GM19438 (cell line): ENCODE data around the gene DHCR7.

ENCODE experiments used
- ATAC-seq: cut with Tn5 transposase; IDR thresholded peaks from one replicate; pipeline ENCODE4 v1.9.1; 2021; ENCODE audit warnings: low read depth; ENCODE audit not compliant: unreplicated experiment

The DHCR7 gene

GRCh38 chr11:71421392-71421950 is 26.7 kb downstream of the DHCR7 start:
- ATAC-seq, result no peak

DNA sequence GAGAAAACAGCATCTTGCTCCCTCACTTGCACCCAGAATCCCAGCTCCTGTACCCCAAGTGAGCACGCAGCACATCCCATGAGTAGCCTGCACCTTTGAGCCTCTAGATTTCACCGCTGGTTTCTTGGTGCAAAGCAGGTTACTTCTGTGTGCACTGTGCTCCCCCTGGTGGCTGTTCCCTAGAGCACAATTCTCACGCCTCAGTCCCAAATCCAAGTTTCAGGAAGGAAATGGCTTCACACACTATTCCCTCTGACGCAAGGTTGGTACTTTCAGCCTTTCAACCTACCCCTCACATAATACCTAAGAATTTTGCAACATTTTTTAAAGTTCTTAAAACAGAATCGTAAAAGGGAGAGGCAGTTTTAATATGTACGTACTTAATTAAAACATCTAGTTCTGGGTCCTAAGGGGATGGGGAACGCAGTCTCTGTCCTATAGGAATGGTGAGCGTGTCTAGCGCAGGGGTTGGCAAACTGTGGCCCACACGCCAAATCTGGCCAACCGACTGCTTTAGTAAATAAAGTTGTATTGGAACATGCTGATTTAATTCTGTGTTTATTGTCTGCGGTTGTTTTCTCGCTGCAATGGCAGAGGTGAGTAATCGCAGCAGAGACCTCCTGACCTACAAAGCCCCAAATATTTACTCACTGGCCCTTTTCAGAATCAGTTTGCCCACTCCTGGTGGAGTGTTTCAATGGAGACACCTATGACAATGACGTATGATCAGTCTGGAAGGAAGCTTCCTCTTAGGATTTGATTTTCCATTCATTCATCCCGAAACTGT is 27.5 kb downstream of the DHCR7 start:
- ATAC-seq, result no peak

- no peak for ATAC-seq
Measured at GRCh38 chr11:71418643-71419042, 29.6 kb downstream of the DHCR7 start.

DNA sequence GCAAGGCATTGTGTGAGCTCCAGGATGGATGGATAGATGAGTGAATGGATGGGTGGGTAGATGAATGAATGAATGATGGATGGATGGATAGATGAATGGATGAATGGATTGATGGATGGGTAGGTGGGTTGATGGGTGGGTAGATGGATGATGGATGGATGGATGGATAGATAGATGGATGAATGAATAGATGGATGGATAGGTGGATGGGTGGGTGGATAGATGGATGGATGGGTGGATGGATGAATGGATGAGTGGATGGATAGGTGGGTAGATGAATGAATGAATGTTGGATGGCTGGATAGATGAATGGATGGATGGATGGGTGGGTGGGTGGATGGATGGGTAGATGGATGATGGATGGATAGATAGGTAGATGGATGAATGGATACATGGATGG is 33.5 kb downstream of the DHCR7 start:
- ATAC-seq, result no peak

DNA sequence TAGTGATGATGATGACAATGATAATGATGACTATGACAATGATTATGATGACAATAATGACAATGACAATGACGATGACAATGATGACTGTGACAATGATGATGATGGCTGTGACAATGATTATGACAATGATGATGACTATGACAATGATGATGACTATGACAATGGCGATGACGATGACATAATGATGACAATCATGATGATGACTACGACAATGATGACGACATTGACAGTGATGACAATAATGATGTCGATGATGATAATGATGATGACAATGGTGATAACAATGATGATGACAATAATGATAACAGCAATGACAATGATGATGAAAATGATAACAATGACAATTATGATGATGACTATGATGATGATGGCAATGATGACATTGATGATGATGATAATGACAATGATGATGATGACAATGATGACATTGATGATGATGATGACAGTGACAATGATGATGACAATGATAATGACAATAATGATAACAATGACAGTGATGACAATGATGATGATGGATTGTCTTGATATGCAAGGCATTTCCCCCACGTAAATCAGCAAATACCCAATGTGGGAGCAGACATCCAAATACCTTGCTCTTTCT is 37.7 kb downstream of the DHCR7 start:
- no peak for ATAC-seq

DNA sequence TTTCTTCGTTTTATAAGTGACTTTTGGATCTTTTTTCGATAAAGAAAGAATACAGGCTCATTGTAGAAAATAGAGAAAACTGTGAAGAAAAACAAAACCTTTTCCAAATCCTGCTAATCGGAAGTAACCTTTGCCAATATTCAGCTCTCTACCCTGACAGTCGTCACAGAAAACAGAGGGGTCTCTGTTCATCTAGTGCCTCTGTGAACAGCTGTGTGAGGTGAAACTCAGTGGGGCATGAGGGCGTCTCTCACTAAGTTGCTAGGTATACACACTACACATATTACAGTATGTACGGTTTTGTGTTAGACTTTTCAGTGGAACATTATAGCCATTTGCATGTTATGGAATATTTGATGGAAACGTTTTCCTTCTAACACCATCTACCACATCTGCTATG is 39.4 kb downstream of the DHCR7 start:
- ATAC-seq, result no peak

- ATAC-seq, result no peak
Measured at GRCh38 chr11:71407356-71407755, 40.8 kb downstream of the DHCR7 start.

- no peak for ATAC-seq
Measured at GRCh38 chr11:71406681-71407080, 41.5 kb downstream of the DHCR7 start.

GRCh38 chr11:71404209-71404608 is 44.0 kb downstream of the DHCR7 start:
- no peak for ATAC-seq

GRCh38 chr11:71402878-71403277 is 45.3 kb downstream of the DHCR7 start:
- ATAC-seq, result no peak

DNA sequence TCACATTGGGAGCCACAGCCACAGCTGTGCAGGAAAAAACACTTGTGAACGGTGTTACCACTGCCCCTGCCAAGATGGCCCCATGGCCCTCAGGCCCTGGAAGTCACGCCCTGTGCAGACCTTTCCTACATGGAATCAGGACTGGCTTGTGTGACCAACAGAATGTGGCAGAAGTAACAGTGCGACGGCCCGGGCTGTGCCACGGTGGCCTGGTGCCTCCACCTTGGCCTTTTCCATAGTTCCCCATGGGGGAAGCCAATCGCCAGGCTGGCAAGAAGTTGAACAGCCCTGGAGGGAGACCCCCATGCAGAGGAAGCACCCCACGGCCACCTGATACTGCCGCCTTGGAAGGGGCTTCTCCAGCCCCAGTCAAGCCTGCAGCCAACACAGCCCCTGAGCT is 48.0 kb downstream of the DHCR7 start:
- no peak for ATAC-seq

DNA sequence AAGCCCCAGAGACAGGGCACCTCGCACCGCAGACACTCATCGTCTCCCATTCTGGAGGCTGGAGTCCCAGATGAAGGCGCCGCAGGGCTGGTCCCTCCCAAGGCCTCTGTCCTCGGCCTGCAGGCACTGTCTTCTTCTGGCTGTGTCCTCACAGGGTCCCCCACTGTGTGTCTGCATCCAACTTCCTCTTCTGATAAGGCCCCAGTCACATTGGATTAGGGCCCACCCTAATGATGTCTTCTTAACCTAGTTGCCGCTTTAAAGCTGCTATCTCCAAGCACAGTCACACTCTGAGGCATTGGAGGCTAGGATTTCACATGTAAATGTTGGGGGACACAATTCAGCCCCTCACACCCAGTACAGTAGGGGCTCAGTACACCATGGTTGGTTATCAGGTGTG is 48.9 kb downstream of the DHCR7 start:
- ATAC-seq, result no peak

DNA sequence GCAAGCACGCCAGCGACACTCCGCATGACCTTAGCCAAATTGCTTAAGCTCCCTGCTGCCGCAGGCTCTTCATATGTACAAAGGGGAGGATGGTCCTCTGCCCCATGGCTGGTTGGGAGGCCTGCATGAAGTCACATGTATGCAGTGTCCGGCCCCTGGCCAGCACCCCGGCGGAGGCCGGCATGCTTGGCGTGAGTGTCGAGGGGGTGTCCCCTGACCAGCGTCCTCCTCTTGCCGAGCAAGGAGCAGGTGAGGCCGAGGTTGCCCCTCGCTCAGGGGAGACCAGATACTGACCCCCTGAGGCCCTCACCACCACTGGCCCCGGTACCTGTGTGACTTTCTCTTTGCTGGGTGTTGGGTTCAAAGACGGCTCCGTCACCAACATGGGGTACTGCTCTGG is 50.2 kb downstream of the DHCR7 start:
- no peak for ATAC-seq

DNA sequence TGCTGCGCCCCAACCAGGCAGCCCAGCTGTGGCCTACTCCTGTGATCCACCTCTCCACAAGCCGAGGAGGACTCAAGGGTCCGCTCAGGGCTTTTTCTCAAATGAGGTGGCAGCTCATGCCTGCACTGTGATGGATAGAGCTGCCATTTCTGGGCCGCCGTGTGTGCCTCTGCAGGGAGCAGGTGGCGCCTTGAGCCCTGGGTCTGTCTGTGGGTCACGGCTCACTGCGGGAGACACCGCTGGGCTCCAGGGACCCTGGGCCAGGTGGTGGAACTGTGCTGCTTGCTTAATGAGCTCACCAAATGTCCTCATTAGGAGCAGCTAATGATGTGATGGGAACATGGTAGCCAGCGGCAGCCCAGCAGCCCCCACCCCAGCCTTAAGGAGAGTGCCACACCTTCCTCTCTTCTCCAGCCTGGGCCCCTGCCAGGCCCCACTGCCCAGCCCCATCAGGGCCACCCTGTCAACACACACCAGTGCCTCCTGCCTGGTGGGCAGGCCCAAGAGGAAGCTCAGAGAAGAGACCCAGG is 50.8 kb downstream of the DHCR7 start:
- ATAC-seq, result no peak

GRCh38 chr11:71396548-71397123 is 51.6 kb downstream of the DHCR7 start:
- ATAC-seq, result no peak

GRCh38 chr11:71395774-71396173 is 52.4 kb downstream of the DHCR7 start:
- ATAC-seq, result no peak

DNA sequence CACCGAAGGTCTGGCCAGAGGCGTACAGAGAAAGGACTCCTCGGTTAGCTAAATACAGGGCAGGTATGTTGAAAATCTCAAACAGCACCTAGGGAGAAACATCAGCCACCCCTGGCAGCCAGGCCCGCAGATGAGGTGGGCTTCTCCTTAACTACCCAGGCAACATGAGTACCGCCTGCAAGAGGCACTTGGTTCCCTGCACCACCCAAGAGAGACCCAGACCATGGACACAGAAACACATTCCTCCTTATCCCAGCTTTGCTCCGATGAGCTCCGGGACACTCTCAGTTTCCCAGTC is 53.0 kb downstream of the DHCR7 start:
- no peak for ATAC-seq

DNA sequence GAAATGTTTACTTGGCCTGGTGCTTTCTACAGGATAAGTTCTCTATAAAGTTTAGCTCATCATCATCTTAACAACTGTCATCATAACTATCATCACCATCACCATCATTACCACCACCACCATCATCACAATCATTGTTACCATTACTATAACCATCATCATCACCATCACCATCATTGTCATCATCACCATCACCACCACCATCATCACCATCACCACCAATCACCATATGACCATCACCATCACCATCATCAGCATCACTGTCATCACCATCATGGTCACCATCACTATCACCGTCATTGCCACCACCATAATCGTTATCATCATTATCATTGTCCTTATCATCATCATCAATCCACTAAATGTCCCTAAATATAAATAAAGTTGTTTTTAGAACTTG is 54.9 kb downstream of the DHCR7 start:
- ATAC-seq, result no peak

- no peak for ATAC-seq
Measured at GRCh38 chr11:71391796-71392195, 56.4 kb downstream of the DHCR7 start.

DNA sequence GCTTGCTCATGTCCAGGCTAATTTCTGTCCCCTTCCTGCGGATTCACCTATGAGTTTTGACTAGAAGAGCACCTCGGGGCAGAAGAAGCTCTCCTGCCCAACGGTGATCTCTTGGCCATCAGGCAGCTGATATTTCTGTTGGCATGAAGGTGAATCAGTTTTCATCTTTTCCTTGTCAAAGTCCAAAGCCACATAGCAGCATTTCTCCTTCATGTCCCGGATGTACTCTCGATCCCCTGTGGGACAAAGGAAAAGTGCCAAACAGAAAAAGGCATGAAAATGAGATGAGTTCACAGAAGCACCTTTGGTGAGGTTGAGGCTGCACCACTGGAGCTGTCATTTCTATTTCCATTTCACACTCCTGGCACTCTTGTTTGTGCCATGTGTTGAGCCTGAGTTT is 56.8 kb downstream of the DHCR7 start:
- no peak for ATAC-seq

DNA sequence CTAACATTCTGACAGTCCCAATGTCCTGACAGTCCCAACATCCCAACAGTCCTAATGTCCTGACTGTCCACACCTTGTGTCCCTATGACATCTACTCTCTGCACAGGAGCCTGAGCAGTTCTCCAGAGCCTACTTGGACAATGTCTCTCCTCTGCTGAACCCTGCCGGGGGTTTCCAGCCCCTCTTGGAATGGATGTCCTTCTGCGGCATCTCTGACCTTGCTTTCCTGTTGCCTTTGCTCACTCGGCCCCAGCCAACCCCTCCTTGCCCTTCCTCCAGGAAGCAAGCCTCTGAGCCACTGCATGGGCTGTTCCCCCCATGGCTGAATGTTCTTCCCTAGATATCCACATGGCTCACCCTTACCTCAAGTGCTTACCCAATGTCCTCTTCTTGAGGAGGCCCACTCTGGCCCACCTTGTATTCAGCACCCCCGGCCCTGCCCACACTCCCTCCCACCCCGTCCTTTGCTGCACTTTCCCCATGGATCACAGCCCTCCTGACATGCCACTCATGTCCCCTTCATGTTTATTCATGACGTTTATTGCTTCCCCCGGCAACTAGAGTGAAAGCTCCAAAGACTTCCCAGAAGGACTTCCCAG is 59.5 kb downstream of the DHCR7 start:
- no peak for ATAC-seq
